Neural crest cell (in vitro differentiated cells): ENCODE results near the gene GALNTL6. TPM values are rescaled to one million over a fixed set of nuclear protein-coding genes. Genes with fewer than 3 reads are reported as not detected.

Experiments used
- DNase-seq: peaks from one replicate; pipeline ENCODE4 v3.0.0; 2021; ENCODE audit warnings: low read depth, mixed read lengths, low spot score
- H3K27ac Mint-ChIP-seq: one replicate; pipeline ENCODE4 v1.8.0; 2021; ENCODE audit warnings: mild to moderate bottlenecking, mixed read lengths; ENCODE audit not compliant: unreplicated experiment
- H3K27me3 Mint-ChIP-seq: 2 replicates; pipeline ENCODE4 v1.8.0; 2021; ENCODE audit warnings: low read depth, mild to moderate bottlenecking, mixed read lengths
- H3K36me3 Mint-ChIP-seq: 2 replicates; pipeline ENCODE4 v1.8.0; 2021; ENCODE audit warnings: low read depth, mild to moderate bottlenecking, mixed read lengths
- H3K4me1 Mint-ChIP-seq: 2 replicates; pipeline ENCODE4 v1.8.0; 2021; ENCODE audit warnings: mixed read lengths
- H3K4me3 Mint-ChIP-seq: one replicate; pipeline ENCODE4 v1.8.0; 2021; ENCODE audit warnings: mild to moderate bottlenecking, mixed read lengths
- H3K9me3 Mint-ChIP-seq: 2 replicates; pipeline ENCODE4 v1.8.0; 2021; ENCODE audit warnings: mixed read lengths
- CTCF ChIP-seq: fragments of 200-600 bp; sonication (generic); conservative IDR thresholded peaks from 2 replicates; pipeline ENCODE4 v1.5.0; 2021; ENCODE audit warnings: antibody characterized with exemption, mild to moderate bottlenecking
- total RNA-seq: library from RNA; stranded (reverse); gene quantifications from 2 replicates; pipeline ENCODE4 v1.2.1, GENCODE V29; 2021

The GALNTL6 gene
- total RNA-seq, 1 donor from 2014 or later, result 0.07 TPM

GRCh38 chr4:171847751-171848150 is 34.5 kb downstream of the GALNTL6 start:
- TF ChIP-seq CTCF, result no peak
- no peaks in the 10 kb centered on the region for H3K36me3 Mint-ChIP-seq
- H3K27me3 Mint-ChIP-seq, result no peaks in the 10 kb centered on the region
- no peak overlapping the region for H3K4me3 Mint-ChIP-seq
- no peaks in the 10 kb centered on the region for H3K9me3 Mint-ChIP-seq
- H3K27ac Mint-ChIP-seq, result no peak overlapping the region
- H3K4me1 Mint-ChIP-seq, result peaks cover 4% of the 10 kb centered on the region
- DNase-seq, result no peak

DNA sequence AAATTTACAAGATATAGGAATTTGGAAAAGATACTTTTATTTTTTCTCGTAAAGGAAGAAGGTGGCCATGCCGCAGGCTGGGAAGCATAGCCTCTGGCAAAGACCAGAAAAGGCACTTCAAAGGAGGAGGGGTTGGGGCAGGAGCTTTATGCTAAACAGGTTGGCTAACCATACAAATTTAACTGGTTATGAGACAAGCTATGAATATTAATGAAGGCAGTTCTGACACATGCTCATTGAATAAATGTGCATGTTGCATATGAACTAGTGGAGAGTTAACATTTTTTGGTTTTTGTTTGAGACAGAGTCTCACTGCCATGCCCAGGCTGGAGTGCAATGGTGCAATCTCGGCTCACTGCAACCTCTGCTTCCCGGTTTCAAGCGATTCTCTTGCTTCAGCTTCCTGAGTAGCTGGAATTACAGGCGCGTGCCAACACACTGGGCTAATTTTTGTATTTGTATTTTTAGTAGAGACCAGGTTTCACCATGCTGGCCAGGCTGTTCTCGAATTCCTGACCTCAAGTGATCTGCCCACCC is 36.5 kb downstream of the GALNTL6 start:
- Mint-ChIP-seq H3K27ac (no peak overlapping the region), H3K4me1 (peaks cover 4% of the 10 kb centered on the region), H3K4me3 (no peak overlapping the region), H3K9me3 (peaks cover 3% of the 10 kb centered on the region), H3K27me3 (no peaks in the 10 kb centered on the region), H3K36me3 (no peaks in the 10 kb centered on the region)
- TF ChIP-seq CTCF, result no peak
- DNase-seq, result no peak

GRCh38 chr4:171851295-171851694 is 38.1 kb downstream of the GALNTL6 start:
- no peak overlapping the region for H3K27ac Mint-ChIP-seq
- no peaks in the 10 kb centered on the region for H3K36me3 Mint-ChIP-seq
- DNase-seq, result no peak
- H3K9me3 Mint-ChIP-seq, result peaks cover 7% of the 10 kb centered on the region
- peaks cover 4% of the 10 kb centered on the region for H3K4me1 Mint-ChIP-seq
- no peak for TF ChIP-seq CTCF
- H3K27me3 Mint-ChIP-seq, result no peaks in the 10 kb centered on the region
- no peak overlapping the region for H3K4me3 Mint-ChIP-seq

DNA sequence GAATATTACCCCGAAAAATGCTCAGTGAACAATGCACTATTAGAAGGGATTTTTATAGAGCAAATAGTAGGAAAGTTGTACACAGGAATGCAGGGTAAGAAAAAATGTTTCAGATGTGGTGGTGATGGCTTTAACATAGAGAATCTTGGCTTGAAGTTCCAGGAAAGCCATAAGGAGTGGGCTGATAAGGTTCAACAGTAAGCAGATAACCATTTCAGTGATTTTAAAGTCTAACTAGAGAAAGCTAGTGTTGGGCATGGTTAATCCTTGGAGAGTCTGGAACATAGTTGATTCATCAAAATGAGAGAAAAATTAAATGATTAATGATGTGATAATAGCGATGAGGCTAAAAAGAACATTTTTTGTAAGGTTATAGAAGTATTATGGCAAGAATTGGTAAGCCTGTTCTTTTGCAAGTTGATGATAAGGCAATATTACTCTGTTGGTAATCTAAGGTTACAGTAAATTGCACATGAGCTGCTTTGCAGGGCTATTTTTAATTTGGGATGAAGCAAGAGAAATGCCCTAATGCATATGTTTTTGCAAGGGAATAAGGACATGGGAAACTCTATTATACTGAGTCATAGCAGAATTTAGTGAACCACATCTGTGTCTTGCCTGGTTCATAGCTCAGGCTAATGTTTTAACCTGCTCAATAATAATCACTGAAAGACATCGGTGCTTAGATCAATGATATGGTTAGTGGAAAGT is 44.3 kb downstream of the GALNTL6 start:
- no peaks in the 10 kb centered on the region for H3K36me3 Mint-ChIP-seq
- no peak for DNase-seq
- no peaks in the 10 kb centered on the region for H3K27me3 Mint-ChIP-seq
- H3K27ac Mint-ChIP-seq, result no peak overlapping the region
- H3K4me1 Mint-ChIP-seq, result no peaks in the 10 kb centered on the region
- H3K4me3 Mint-ChIP-seq, result no peak overlapping the region
- peaks cover 7% of the 10 kb centered on the region for H3K9me3 Mint-ChIP-seq
- TF ChIP-seq CTCF, result no peak

DNA sequence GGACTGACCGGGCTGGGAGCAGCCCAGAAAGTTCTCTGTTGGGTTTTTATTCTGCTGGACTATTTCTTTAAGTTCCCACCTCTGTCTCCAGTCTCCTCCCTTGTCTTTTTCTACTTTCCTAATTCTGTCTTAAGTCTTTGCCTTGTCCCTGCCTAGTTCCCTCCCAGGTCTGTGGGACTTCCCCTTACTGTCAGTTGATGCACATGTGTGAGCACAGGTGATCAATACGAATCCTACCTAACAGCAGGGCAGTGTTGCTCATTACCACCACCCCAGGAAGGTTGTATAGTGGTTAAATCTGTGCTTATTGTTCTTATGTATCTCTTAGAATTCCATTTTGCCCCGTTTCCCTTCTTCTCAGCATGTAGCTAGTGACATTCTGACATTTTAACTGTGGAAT is 62.1 kb downstream of the GALNTL6 start:
- no peak for DNase-seq
- Mint-ChIP-seq H3K4me3 (no peak overlapping the region), H3K9me3 (no peaks in the 10 kb centered on the region), H3K27me3 (no peaks in the 10 kb centered on the region), H3K27ac (no peak overlapping the region), H3K36me3 (no peaks in the 10 kb centered on the region), H3K4me1 (no peaks in the 10 kb centered on the region)
- TF ChIP-seq CTCF, result no peak
